ENCODE measurements around the gene EAPP.

DNA sequence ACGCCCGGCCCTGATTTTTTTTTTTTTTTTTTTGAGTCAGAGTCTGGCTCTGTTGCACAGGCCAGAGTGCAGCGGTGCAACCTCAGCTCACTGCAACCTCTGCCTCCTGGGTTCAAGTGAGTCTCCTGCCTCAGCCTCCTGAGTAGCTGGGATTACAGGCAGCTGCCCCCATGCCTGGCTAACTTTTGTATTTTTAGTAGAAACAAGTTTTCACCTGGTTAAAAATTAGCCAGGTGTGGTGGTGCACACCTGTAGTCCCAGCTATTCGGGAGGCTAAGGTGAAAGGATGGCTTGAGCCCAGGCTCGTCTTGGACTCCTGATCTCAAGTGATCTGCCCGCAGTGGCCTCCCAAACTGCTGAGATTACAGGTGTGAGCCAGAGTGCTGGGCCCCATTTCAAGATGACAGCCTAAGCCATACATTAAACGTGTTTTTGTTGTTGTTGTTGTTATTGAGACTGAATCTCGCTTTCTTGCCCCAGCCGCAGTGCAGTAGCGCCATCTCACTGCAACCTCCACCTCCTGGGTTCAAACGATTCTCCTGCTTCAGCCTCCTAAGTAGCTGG, 42.7 kb upstream of the EAPP start:
- TF ChIP-seq, protein P1, sequence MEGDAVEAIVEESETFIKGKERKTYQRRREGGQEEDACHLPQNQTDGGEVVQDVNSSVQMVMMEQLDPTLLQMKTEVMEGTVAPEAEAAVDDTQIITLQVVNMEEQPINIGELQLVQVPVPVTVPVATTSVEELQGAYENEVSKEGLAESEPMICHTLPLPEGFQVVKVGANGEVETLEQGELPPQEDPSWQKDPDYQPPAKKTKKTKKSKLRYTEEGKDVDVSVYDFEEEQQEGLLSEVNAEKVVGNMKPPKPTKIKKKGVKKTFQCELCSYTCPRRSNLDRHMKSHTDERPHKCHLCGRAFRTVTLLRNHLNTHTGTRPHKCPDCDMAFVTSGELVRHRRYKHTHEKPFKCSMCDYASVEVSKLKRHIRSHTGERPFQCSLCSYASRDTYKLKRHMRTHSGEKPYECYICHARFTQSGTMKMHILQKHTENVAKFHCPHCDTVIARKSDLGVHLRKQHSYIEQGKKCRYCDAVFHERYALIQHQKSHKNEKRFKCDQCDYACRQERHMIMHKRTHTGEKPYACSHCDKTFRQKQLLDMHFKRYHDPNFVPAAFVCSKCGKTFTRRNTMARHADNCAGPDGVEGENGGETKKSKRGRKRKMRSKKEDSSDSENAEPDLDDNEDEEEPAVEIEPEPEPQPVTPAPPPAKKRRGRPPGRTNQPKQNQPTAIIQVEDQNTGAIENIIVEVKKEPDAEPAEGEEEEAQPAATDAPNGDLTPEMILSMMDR (conservative IDR thresholded peaks at IDR 0.05 in 1 of 2, IDR thresholded peaks at IDR 0.05 in 1 of 2; ENCODE audit: extremely low read depth in 1 of 2, insufficient read depth in 1 of 2, low read depth in 1 of 2, low read length in 2 of 2), result no peak
- TF ChIP-seq EZH2 (IDR thresholded peaks at IDR 0.05; ENCODE audit: borderline replicate concordance, low read length), result no peak

Measured in mammary epithelial cell (primary cell).